PC-3 (cell line): ENCODE results near the gene ZNF107. TPM values are rescaled to one million over a fixed set of nuclear protein-coding genes. Genes with fewer than 3 reads are reported as not detected.
"Not testable (repeated sequence)": the region's sequence is repeated elsewhere in the genome, so short reads cannot be mapped to it uniquely, and the experiment has no call there.

Experiments
- ATAC-seq: fragments of 200-7000 bp; cut with Tn5 transposase; 2 replicates; pipeline ENCODE4 v1.9.1; 2020; ENCODE audit warnings: mild to moderate bottlenecking, moderate library complexity
- BruUV-seq: library from RNA; stranded (reverse); fragments of 400-500 nt; replicated peaks from 2 replicates; lab custom pipeline; 2021; lab: Mats Ljungman, UMichigan
- CTCF ChIA-PET: fragments of 300-600 bp; sonication (Branson Sonifier 250); formaldehyde crosslinking; loops from one replicate; lab custom pipeline; 2022; ENCODE audit warnings: antibody characterized with exemption; lab: Charles Lee
- POLR2A ChIA-PET: fragments of 300-600 bp; sonication (Branson Sonifier 250); formaldehyde crosslinking; loops from one replicate; lab custom pipeline; 2022; ENCODE audit warnings: antibody characterized with exemption; ENCODE audit not compliant: unreplicated experiment; lab: Charles Lee
- DNase-seq: peaks from one replicate; pipeline ENCODE4 v3.0.0-alpha.2; 2015
- H2AFZ ChIP-seq: fragments of 300-600 bp; sonication (generic); 2 replicates; pipeline ENCODE4 v1.6.0; 2016; ENCODE audit warnings: antibody characterized with exemption, low read length
- H3F3A ChIP-seq: fragments of 300-600 bp; sonication (generic); one replicate; pipeline ENCODE4 v1.6.0; 2017; ENCODE audit warnings: antibody characterized with exemption, low read length, control low read depth, mild to moderate bottlenecking; ENCODE audit not compliant: unreplicated experiment
- H3K27ac ChIP-seq: fragments of 300-600 bp; sonication (generic); 2 replicates; pipeline ENCODE4 v1.5.1; 2016; ENCODE audit warnings: mild to moderate bottlenecking, low read length
- H3K27me3 ChIP-seq: fragments of 300-600 bp; sonication (generic); 2 replicates; pipeline ENCODE4 v1.6.1; 2016; ENCODE audit warnings: low read length, mixed read lengths
- H3K36me3 ChIP-seq: fragments of 300-600 bp; sonication (generic); 2 replicates; pipeline ENCODE4 v1.6.1; 2016; ENCODE audit warnings: low read depth, mixed run types, low read length, mixed read lengths
- H3K4me1 ChIP-seq: fragments of 300-600 bp; sonication (generic); 2 replicates; pipeline ENCODE4 v1.5.1; 2016; ENCODE audit warnings: low read length; ENCODE audit not compliant: insufficient read depth
- H3K4me2 ChIP-seq: fragments of 300-600 bp; sonication (generic); 2 replicates; pipeline ENCODE4 v1.6.0; 2016; ENCODE audit warnings: low read length
- H3K4me3 ChIP-seq: fragments of 300-600 bp; sonication (generic); 2 replicates; pipeline ENCODE4 v1.5.1; 2016; ENCODE audit warnings: mild to moderate bottlenecking, low read length, mixed read lengths
- H3K79me2 ChIP-seq: fragments of 300-600 bp; sonication (generic); 2 replicates; pipeline ENCODE4 v1.6.1; 2017; ENCODE audit warnings: low read length, mixed read lengths
- H3K9ac ChIP-seq: fragments of 300-600 bp; sonication (generic); 2 replicates; pipeline ENCODE4 v1.6.0; 2016; ENCODE audit warnings: mild to moderate bottlenecking, low read length
- H3K9me2 ChIP-seq: fragments of 300-600 bp; sonication (generic); replicated peaks from 2 replicates; pipeline ENCODE4 v1.6.1; 2016; ENCODE audit warnings: mixed run types, low read length, mixed read lengths
- H3K9me3 ChIP-seq: fragments of 300-600 bp; sonication (generic); 2 replicates; pipeline ENCODE4 v1.6.1; 2016; ENCODE audit warnings: low read length, mixed read lengths
- H4K20me1 ChIP-seq: fragments of 300-600 bp; sonication (generic); 2 replicates; pipeline ENCODE4 v1.6.1; 2016; ENCODE audit warnings: low read length, mixed read lengths
- EZH2 ChIP-seq: fragments of 300-600 bp; sonication (generic); IDR thresholded peaks from one replicate; pipeline ENCODE4 v1.6.1; 2017; ENCODE audit warnings: antibody characterized with exemption, mild to moderate bottlenecking, low read length; ENCODE audit not compliant: unreplicated experiment
- EZH2phosphoT487 ChIP-seq: fragments of 300-600 bp; sonication (generic); IDR thresholded peaks from 2 replicates; pipeline ENCODE4 v1.6.1; 2018; ENCODE audit warnings: mild to moderate bottlenecking, antibody characterized with exemption, low read length, borderline replicate concordance
- intact Hi-C: fragments of 100-400 bp; cut with micrococcal nuclease; formaldehyde crosslinking; loops from 2 replicates; pipeline ENCODE4 v1.9.0; 2023
- total RNA-seq: library from RNA; depleted of rRNA; stranded (reverse); fragments of >200 nt; gene quantifications from 2 replicates; pipeline ENCODE4 v1.2.3, GENCODE V29; 2014
- TF ChIP-seq, protein P1 (sequence below): fragments of 300-600 bp; sonication (generic); conservative IDR thresholded peaks from 2 replicates; pipeline ENCODE4 v1.5.1; 2017; ENCODE audit warnings: antibody characterized with exemption, low read depth, mild to moderate bottlenecking, low read length

The ZNF107 gene
- total RNA-seq, 1 experiment from 2014 or later: 4.8 TPM

DNA sequence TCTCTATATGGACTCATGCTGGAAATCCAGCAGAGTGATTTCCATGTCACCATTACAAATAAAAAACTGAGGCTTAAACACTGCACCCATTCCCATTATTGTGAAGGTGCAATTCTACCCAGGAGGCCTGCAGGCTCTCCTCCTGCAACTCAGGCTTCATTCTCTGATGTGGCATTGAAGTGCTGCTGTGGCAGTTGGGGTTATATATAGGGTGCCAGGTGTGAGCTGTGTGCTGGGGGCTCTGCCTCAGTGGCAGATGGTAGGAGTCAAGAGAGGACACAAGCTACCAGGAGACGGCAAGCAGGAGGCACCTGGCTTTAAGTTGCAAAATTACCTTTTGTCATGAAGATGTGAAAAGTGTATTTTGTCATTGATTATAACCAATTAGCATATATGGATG lies 21.3 kb downstream of the ZNF107 start:
- Histone ChIP-seq H3K4me3 (no peak overlapping the region), H3K9ac (no peak overlapping the region), H3F3A (no peaks in the 10 kb centered on the region), H3K4me1 (no peaks in the 10 kb centered on the region), H3K9me2 (no peaks in the 10 kb centered on the region), H3K27me3 (no peaks in the 10 kb centered on the region), H3K9me3 (no peaks in the 10 kb centered on the region), H2AFZ (no peak overlapping the region), H4K20me1 (no peaks in the 10 kb centered on the region), H3K79me2 (0 out of 2 replicates have a peak, but pooled peaks cover 4% of the 10 kb centered on the region), H3K27ac (no peak overlapping the region), H3K36me3 (peaks cover 89% of the 10 kb centered on the region), H3K4me2 (no peak overlapping the region)
- no peak for DNase-seq
- BruUV-seq: no TSS peak
- POLR2A ChIA-PET: no interaction called here
- CTCF ChIA-PET: no interaction called here
- no peak for TF ChIP-seq EZH2
- no peak for TF ChIP-seq EZH2phosphoT487
- TF ChIP-seq, protein P1, sequence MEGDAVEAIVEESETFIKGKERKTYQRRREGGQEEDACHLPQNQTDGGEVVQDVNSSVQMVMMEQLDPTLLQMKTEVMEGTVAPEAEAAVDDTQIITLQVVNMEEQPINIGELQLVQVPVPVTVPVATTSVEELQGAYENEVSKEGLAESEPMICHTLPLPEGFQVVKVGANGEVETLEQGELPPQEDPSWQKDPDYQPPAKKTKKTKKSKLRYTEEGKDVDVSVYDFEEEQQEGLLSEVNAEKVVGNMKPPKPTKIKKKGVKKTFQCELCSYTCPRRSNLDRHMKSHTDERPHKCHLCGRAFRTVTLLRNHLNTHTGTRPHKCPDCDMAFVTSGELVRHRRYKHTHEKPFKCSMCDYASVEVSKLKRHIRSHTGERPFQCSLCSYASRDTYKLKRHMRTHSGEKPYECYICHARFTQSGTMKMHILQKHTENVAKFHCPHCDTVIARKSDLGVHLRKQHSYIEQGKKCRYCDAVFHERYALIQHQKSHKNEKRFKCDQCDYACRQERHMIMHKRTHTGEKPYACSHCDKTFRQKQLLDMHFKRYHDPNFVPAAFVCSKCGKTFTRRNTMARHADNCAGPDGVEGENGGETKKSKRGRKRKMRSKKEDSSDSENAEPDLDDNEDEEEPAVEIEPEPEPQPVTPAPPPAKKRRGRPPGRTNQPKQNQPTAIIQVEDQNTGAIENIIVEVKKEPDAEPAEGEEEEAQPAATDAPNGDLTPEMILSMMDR: no peak
- no peak for ATAC-seq
- intact Hi-C loops: no loop called here

DNA sequence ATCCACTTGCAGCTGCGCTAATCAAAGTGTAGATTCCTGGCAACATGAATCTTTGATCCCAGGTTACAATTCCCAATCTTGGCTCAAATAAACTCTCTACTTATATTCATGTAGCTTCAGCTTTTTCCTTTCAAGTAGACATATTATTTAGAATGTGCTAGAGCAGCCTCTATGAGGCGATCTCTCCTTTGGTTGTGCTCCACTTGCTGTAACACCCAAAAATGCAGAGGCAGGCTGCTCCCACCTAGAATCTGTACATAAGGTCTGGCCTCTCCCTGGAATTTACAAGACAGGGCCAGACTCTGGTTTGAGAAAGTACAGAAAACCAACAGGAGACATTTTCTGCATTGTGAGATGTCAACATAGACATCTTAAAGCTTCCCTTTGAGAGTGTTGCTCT lies 23.1 kb downstream of the ZNF107 start:
- Histone ChIP-seq H3K27ac (no peak overlapping the region), H3K9me2 (no peaks in the 10 kb centered on the region), H3K9ac (no peak overlapping the region), H3K4me1 (no peaks in the 10 kb centered on the region), H3K27me3 (no peaks in the 10 kb centered on the region), H3K79me2 (0 out of 2 replicates have a peak, but pooled peaks cover 4% of the 10 kb centered on the region), H3K36me3 (peaks cover 82% of the 10 kb centered on the region), H2AFZ (no peak overlapping the region), H3K9me3 (no peaks in the 10 kb centered on the region), H4K20me1 (no peaks in the 10 kb centered on the region), H3K4me2 (no peak overlapping the region), H3F3A (no peaks in the 10 kb centered on the region), H3K4me3 (no peak overlapping the region)
- no peak for ATAC-seq
- ChIA-PET POLR2A (no interaction called here), CTCF (no interaction called here)
- TF ChIP-seq EZH2 (no peak), EZH2phosphoT487 (no peak)
- TF ChIP-seq, protein P1: no peak
- no peak for DNase-seq
- no TSS peak for BruUV-seq
- intact Hi-C loops: no loop called here

DNA sequence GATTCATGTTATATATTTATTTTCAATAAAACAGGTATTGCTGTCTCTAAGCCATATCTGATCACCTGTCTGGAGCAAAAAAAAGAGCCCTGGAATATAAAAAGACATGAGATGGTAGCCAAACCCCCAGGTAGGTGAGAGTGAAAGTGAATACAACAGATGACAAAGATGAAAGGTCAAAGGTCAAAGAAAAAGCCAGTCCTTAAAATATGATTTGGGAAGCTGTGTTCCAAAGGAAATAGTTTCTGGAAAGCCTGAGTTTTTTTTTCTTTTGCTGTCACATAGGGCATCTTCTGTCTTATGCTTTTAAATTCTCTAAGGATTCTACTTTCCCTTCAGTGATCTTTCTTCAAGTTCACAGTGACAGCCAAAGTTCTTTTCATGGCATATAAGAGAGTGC lies 25.9 kb downstream of the ZNF107 start:
- Histone ChIP-seq H3K79me2 (0 out of 2 replicates have a peak, but pooled peaks cover 4% of the 10 kb centered on the region), H3K4me3 (no peak overlapping the region), H4K20me1 (no peaks in the 10 kb centered on the region), H2AFZ (no peak overlapping the region), H3K4me1 (no peaks in the 10 kb centered on the region), H3K9me3 (0 out of 2 replicates have a peak, but pooled peaks cover 5% of the 10 kb centered on the region), H3K4me2 (no peak overlapping the region), H3K9ac (no peak overlapping the region), H3K27me3 (no peaks in the 10 kb centered on the region), H3K9me2 (no peaks in the 10 kb centered on the region), H3K36me3 (peaks cover 77% of the 10 kb centered on the region), H3F3A (no peaks in the 10 kb centered on the region), H3K27ac (no peak overlapping the region)
- ChIA-PET CTCF (no interaction called here), POLR2A (no interaction called here)
- no peak for DNase-seq
- ATAC-seq: no peak
- intact Hi-C loops: no loop called here
- TF ChIP-seq EZH2phosphoT487 (no peak), EZH2 (no peak)
- TF ChIP-seq, protein P1: no peak
- BruUV-seq: no TSS peak

DNA sequence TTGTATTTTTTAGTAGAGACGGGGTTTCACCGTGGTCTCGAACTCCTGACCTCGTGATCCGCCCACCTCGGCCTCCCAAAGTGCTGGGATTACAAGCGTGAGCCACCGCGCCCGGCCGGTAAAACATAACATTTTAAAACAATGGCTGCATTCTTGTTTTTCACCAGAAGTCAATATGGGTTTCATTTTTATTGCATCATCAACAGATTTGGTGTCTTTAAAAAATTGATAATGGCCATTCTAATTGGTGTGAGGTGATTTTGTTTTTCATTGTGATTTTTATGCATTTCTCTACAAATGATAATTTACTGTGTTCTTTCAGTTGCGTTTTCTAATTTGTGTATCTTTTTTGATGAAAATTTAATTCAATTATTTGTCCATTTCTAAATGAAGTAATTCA lies 31.9 kb downstream of the ZNF107 start:
- H3K4me2 ChIP-seq, H2AFZ ChIP-seq, H3K27ac ChIP-seq, H3K79me2 ChIP-seq, DNase-seq, ATAC-seq, H3K9me2 ChIP-seq, H4K20me1 ChIP-seq, H3K9ac ChIP-seq, H3K4me3 ChIP-seq, H3F3A ChIP-seq, H3K27me3 ChIP-seq, intact Hi-C loops, CTCF ChIA-PET, POLR2A ChIA-PET, BruUV-seq, H3K4me1 ChIP-seq, H3K9me3 ChIP-seq: not testable (repeated sequence)
- H3K36me3 ChIP-seq: peaks cover 68% of the 10 kb centered on the region
